Left ventricle myocardium inferior (tissue), 1 donor: ENCODE results near the gene CDH22. TPM values are rescaled to one million over a fixed set of nuclear protein-coding genes. Genes with fewer than 3 reads are reported as not detected.

ENCODE experiments used
- DNase-seq: peaks from one replicate; pipeline ENCODE4 v3.0.0-alpha.2; 2020
- H3K27ac ChIP-seq: fragments of 200-600 bp; replicated peaks from 2 replicates; pipeline ENCODE4 v1.8.0; 2021
- H3K27me3 ChIP-seq: fragments of 200-600 bp; 2 replicates; pipeline ENCODE4 v1.8.0; 2021; ENCODE audit warnings: low read depth
- H3K36me3 ChIP-seq: fragments of 200-600 bp; 2 replicates; pipeline ENCODE4 v1.8.0; 2021
- H3K4me1 ChIP-seq: fragments of 200-600 bp; 2 replicates; pipeline ENCODE4 v1.8.0; 2021
- H3K4me3 ChIP-seq: fragments of 200-600 bp; 2 replicates; pipeline ENCODE4 v1.8.0; 2021; ENCODE audit warnings: mild to moderate bottlenecking, moderate library complexity
- H3K9me3 ChIP-seq: fragments of 200-600 bp; replicated peaks from 2 replicates; pipeline ENCODE4 v1.8.0; 2021
- CTCF ChIP-seq: fragments of 200-600 bp; IDR thresholded peaks from 2 replicates; pipeline ENCODE4 v1.8.0; 2021; ENCODE audit warnings: antibody characterized with exemption, mild to moderate bottlenecking, borderline replicate concordance
- intact Hi-C: fragments of 100-400 bp; cut with micrococcal nuclease; formaldehyde crosslinking; loops from one replicate; pipeline ENCODE4 v1.11.0; 2022
- total RNA-seq: library from RNA; stranded (reverse); fragmentation: NEBNext Ultra II Directional; extraction: Animal tissue kit (Norgen Biotek cat#: 25700); gene quantifications from one replicate; pipeline ENCODE4 v1.2.1, GENCODE V29; 2021
- donor health status: DM: no; HTN: yes; CAD: no; lungs with severe emphysema.

Gene CDH22
- total RNA-seq, 1 donor from 2014 or later = 2.3 TPM

- no peak for DNase-seq
Measured at GRCh38 chr20:46307999-46308257, 370 bp downstream of the CDH22 start.

GRCh38 chr20:46307139-46307998 lies 929 bp downstream of the CDH22 start:
- H3K27ac ChIP-seq = no peak overlapping the region
- H3K4me3 ChIP-seq = peak overlapping the region; percentile 66
- H3K9me3 ChIP-seq = no peaks in the 10 kb centered on the region
- H3K36me3 ChIP-seq = no peaks in the 10 kb centered on the region
- DNase-seq = peak; percentile 25
- H3K27me3 ChIP-seq = peaks cover 100% of the 10 kb centered on the region
- intact Hi-C loops = no loop called here
- TF ChIP-seq CTCF = peak; percentile 75
- peaks cover 47% of the 10 kb centered on the region for H3K4me1 ChIP-seq

More at GRCh38 chr20:46307999-46308257, 370 bp downstream of the CDH22 start:
- Histone ChIP-seq H3K36me3 (no peaks in the 10 kb centered on the region), H3K4me3 (peak overlapping the region; percentile 66), H3K27ac (no peak overlapping the region), H3K27me3 (peaks cover 100% of the 10 kb centered on the region), H3K9me3 (no peaks in the 10 kb centered on the region), H3K4me1 (peaks cover 52% of the 10 kb centered on the region)
- TF ChIP-seq CTCF = no peak
- intact Hi-C loops = no loop called here

GRCh38 chr20:46306743-46307138 lies 1.6 kb downstream of the CDH22 start:
- no peak for TF ChIP-seq CTCF

GRCh38 chr20:46305973-46306360 lies 2.3 kb downstream of the CDH22 start:
- H3K27me3 ChIP-seq = peaks cover 100% of the 10 kb centered on the region
- no peaks in the 10 kb centered on the region for H3K36me3 ChIP-seq
- intact Hi-C loops = no loop called here
- no peak for TF ChIP-seq CTCF
- H3K27ac ChIP-seq = peak overlapping the region; percentile 79
- peaks cover 43% of the 10 kb centered on the region for H3K4me1 ChIP-seq
- DNase-seq = no peak
- H3K9me3 ChIP-seq = no peaks in the 10 kb centered on the region
- no peak overlapping the region for H3K4me3 ChIP-seq

More at GRCh38 chr20:46306743-46307138, 1.6 kb downstream of the CDH22 start:
- Histone ChIP-seq H3K4me1 (peaks cover 43% of the 10 kb centered on the region), H3K4me3 (peak overlapping the region; percentile 66), H3K27me3 (peaks cover 100% of the 10 kb centered on the region), H3K27ac (no peak overlapping the region), H3K9me3 (no peaks in the 10 kb centered on the region), H3K36me3 (no peaks in the 10 kb centered on the region)
- no peak for DNase-seq
- intact Hi-C loops = no loop called here

- H3K27ac ChIP-seq = peak overlapping the region; percentile 79
- intact Hi-C loops = no loop called here
- no peak for DNase-seq
- peaks cover 100% of the 10 kb centered on the region for H3K27me3 ChIP-seq
- no peaks in the 10 kb centered on the region for H3K9me3 ChIP-seq
- peak overlapping the region; percentile 2 for H3K4me3 ChIP-seq
- H3K4me1 ChIP-seq = peaks cover 43% of the 10 kb centered on the region
- H3K36me3 ChIP-seq = no peaks in the 10 kb centered on the region
- no peak for TF ChIP-seq CTCF
Measured at GRCh38 chr20:46305331-46305972, 2.8 kb downstream of the CDH22 start.
